GM18519 (cell line): Measurements from ENCODE around the gene LAPTM5.

ENCODE experiments used
- ATAC-seq: cut with Tn5 transposase; IDR thresholded peaks from one replicate; pipeline ENCODE4 v1.9.1; 2021; ENCODE audit warnings: mild to moderate bottlenecking, moderate library complexity; ENCODE audit not compliant: unreplicated experiment, low FRiP score

LAPTM5 gene

GRCh38 chr1:30732277-30732996, 25.1 kb downstream of the LAPTM5 start:
- ATAC-seq: no peak

GRCh38 chr1:30731806-30732276, 25.7 kb downstream of the LAPTM5 start:
- no peak for ATAC-seq

GRCh38 chr1:30731109-30731805, 26.3 kb downstream of the LAPTM5 start:
- no peak for ATAC-seq

GRCh38 chr1:30730346-30731108, 27.0 kb downstream of the LAPTM5 start:
- no peak for ATAC-seq

- no peak for ATAC-seq
These were observed 27.7 kb downstream of the LAPTM5 start for GRCh38 chr1:30729901-30730300.

- ATAC-seq: no peak
These were observed 28.5 kb downstream of the LAPTM5 start for GRCh38 chr1:30728832-30729638.

GRCh38 chr1:30728340-30728739, 29.2 kb downstream of the LAPTM5 start:
- ATAC-seq: no peak

- no peak for ATAC-seq
These were observed 29.8 kb downstream of the LAPTM5 start for GRCh38 chr1:30727824-30728223.

- ATAC-seq: no peak
These were observed 30.5 kb downstream of the LAPTM5 start for GRCh38 chr1:30726773-30727684.

- ATAC-seq: no peak
These were observed 31.3 kb downstream of the LAPTM5 start for GRCh38 chr1:30726236-30726635.

- ATAC-seq: no peak
These were observed 32.0 kb downstream of the LAPTM5 start for GRCh38 chr1:30725450-30726095.

GRCh38 chr1:30724655-30725421, 32.7 kb downstream of the LAPTM5 start:
- no peak for ATAC-seq

GRCh38 chr1:30724175-30724574, 33.4 kb downstream of the LAPTM5 start:
- no peak for ATAC-seq

- ATAC-seq: no peak
These were observed 34.2 kb downstream of the LAPTM5 start, which contains the start of gene MATN1 for GRCh38 chr1:30723331-30723755. Gene MATN1, minus strand, starts transcription at chr1:30723585. Its CDS starts 34 bp downstream, at chr1:30723551.

GRCh38 chr1:30721812-30722537, 35.6 kb downstream of the LAPTM5 start:
- no peak for ATAC-seq

- ATAC-seq: no peak
These were observed 36.2 kb downstream of the LAPTM5 start for GRCh38 chr1:30721341-30721793.
